Colon (tissue), 2 donors: Measurements from ENCODE around the gene ATOSB.
"Not testable (repeated sequence)": the region's sequence is repeated elsewhere in the genome, so short reads cannot be mapped to it uniquely, and the experiment has no call there.

Source experiments
- FAIRE-seq: peaks from 2 replicates; lab custom pipeline; 2012; peaks lifted over from hg19 to GRCh38; lab: Jason Lieb, UNC
- donor health status: control.
- donor health status: control.

ATOSB gene, protein sequence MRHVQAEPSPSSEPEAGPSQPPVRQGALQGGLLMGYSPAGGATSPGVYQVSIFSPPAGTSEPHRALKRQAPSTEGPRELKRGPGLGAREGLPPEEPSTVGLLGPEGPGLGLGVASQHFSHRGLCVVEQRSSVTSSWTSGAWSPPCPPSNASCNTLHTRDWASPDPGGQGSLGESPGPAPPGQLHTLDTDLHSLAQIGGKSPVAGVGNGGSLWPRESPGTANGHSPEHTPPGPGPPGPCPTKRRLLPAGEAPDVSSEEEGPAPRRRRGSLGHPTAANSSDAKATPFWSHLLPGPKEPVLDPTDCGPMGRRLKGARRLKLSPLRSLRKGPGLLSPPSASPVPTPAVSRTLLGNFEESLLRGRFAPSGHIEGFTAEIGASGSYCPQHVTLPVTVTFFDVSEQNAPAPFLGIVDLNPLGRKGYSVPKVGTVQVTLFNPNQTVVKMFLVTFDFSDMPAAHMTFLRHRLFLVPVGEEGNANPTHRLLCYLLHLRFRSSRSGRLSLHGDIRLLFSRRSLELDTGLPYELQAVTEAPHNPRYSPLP

GRCh38 chr9:35115680-35116538, at the start of gene ATOSB:
Gene ATOSB (minus strand): TSS chr9:35115862. CDS start chr9:35108274, 7,588 bp downstream.
- no peak for FAIRE-seq

- FAIRE-seq: no peak
These were observed 49.0 kb upstream of the ATOSB start for GRCh38 chr9:35164711-35165110.

DNA sequence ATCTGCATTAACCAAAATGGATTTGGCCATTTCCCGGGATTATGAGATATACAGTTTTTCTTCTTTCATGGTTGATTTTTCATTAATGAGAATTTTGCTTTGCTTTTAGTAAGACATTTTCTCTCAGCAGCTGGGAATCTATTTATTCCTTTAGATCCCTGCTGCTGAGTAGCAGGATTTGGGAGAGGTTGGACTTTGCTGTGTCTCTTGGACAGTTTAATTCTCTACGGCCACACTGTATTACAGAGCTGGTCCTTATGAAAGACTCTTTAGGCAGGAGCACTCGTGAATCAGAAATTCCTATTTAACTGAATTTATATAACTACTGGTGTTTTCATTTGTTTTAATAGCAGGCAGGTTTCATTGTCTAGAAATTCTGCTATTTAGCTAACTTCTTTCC, 47.8 kb upstream of the ATOSB start:
- FAIRE-seq: no peak

DNA sequence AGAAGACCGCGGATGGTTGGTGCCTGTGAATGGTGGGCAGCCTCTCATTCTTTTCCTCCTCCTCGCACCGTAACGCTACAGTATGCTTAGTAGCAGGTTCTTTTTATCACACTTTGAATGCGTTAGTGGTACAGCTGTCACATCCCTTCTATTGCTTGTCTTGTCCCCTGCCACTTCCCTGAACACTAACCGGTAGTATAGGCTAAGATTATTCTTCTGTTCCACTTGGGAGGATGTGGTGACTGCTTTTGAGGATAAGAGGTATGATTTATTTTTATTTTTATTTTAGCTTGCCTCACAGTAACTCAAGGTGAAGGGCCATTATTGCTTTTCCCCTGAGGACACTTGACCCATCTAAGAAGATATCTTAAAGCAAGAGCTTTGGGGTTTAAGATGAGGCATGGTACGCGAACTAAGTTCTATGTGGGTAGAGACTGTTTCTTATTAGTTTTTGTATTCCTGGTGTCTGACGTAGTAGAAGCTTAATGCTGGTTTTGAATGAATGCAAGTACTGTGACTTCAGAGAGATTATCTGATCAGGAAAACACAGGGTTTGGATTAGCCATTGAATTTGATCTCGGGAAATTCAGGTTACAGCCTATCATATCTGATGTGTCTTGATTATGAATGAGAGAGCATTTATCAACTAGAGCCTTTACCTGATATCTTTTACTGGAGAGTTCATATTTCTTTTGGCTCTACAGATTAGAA, 47.1 kb upstream of the ATOSB start:
- no peak for FAIRE-seq

- FAIRE-seq: no peak
These were observed 46.3 kb upstream of the ATOSB start, which contains the start of gene UNC13B for GRCh38 chr9:35161713-35162604. Gene UNC13B (plus strand): TSS chr9:35162009. CDS start chr9:35162284, 275 bp downstream.

DNA sequence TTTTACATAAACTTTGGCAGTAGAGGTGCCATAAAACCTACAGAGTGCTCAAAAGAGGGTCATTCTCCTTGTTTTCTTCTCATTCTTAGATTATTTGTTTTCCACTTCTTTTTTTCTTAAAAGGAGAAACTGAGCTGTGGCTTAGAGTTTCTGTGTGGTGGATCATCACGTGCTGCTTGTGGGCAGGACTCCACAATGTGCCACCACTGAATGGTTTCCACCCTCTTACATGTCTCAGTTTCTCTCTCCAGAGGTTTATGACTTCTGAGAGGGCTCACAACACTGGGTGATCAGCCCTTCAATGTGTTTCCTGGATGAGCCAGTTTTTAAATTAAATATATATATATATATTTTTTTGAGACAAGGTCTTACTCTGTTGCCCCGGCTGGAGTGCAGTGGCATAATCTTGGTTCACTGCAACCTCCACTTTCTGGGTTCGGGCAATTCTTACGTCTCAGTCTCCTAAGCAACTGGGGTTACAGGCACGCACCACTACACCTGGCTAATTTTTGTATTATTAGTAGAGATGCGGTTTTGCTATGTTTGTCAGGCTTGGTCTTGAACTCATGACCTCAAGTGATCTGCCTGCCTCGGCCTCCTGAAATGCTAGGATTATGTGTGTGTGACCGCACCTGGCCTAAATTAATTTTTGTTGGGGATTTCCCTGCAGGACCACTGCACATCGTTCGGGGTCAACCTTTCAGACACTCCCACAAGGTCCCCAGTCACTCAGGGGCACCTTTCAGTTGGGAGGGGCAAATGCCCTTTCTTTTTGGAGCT, 43.0 kb upstream of the ATOSB start:
- no peak for FAIRE-seq

- not testable (repeated sequence) for FAIRE-seq
These were observed 42.2 kb upstream of the ATOSB start for GRCh38 chr9:35157836-35158235.

DNA sequence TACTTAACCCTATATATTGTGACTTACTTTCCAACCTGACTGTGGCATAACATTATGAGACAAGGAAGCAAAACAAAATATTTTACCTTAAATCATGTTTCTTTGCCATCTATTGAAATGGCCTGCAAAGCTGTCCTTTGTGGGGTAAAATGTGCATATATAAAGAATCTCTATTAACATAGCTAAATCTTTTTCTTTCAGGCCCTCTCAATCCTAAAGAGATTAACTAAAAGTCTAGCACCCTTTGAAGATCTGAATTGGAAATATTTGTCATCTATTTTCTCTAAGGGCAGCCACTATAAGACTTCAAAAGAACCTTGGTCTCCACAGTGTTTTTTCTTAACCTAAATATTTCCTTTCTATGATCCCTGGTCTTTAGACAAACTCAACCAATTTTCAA, 41.1 kb upstream of the ATOSB start:
- FAIRE-seq: no peak

- FAIRE-seq: no peak
These were observed 37.3 kb upstream of the ATOSB start for GRCh38 chr9:35152926-35153325.

DNA sequence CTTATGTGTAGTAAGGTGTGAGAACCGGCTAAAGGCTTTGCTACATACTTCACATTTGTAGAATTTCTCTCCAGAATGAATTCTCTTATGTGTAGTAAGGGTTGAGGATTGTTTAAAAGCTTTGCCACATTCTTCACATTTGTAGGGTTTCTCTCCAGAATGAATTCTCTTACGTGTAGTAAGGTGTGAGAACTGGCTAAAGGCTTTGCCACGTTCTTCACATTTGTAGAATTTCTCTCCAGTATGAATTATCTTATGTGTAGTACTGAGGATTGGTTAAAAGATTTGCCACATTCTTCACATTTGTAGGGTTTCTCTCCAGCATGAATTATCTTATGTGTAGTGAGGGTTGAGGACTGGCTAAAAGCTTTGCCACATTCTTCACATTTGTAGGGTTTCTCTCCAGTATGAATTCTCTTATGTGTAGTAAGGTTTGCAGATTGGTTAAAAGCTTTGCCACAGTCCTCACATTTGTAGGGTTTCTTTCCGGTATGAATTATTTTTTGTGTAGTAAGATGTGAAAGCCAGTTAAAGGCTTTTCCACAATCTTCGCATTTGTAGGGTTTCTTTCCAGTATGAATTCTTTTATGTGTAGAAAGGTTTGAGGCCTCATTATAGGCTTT, 32.4 kb upstream of the ATOSB start:
- FAIRE-seq: not testable (repeated sequence)

- FAIRE-seq: no peak
These were observed 26.4 kb upstream of the ATOSB start for GRCh38 chr9:35142037-35142436.

- FAIRE-seq: no peak
These were observed 24.4 kb upstream of the ATOSB start for GRCh38 chr9:35140093-35140492.

GRCh38 chr9:35136866-35137265, 21.2 kb upstream of the ATOSB start:
- no peak for FAIRE-seq

- no peak for FAIRE-seq
These were observed 20.3 kb upstream of the ATOSB start for GRCh38 chr9:35135988-35136387.

DNA sequence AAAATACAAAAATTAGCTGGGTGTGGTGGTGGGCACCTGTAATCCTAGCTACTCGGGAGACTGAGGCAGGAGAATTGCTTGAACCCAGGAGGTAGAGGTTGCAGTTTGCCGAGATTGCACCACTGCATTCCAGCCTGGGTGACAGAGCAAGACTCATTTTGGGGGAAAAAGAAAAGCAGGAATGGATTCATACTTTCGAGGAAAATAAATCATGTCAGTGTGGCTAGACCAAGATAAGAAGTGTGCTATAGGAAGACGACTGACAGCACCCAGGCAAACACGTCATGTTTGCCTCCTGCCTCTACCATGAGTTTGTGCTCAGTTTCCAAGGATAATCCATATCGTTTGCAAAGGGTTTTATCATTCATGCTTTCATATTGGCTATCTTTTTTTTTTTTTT, 19.3 kb upstream of the ATOSB start:
- no peak for FAIRE-seq

GRCh38 chr9:35116898-35117551, 1.4 kb upstream of the ATOSB start:
- no peak for FAIRE-seq

DNA sequence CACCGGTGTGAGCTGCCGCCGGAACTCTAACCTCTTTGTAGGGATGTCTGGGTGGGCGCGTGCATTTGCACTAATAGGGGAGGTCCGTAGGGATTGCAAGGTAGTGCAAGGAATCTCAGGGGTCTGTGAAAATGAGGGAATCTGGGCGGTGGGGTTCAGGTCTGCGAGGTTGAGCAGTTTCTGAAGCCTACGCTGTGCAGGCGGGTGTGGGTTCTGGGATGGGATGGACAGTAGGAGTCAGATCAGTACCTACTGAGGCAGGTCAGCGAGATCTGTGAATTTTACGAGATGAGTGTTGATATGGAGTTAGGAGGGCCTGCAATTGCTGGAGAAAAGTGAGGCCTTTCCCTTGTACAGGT, 856 bp upstream of the ATOSB start:
- FAIRE-seq: no peak

DNA sequence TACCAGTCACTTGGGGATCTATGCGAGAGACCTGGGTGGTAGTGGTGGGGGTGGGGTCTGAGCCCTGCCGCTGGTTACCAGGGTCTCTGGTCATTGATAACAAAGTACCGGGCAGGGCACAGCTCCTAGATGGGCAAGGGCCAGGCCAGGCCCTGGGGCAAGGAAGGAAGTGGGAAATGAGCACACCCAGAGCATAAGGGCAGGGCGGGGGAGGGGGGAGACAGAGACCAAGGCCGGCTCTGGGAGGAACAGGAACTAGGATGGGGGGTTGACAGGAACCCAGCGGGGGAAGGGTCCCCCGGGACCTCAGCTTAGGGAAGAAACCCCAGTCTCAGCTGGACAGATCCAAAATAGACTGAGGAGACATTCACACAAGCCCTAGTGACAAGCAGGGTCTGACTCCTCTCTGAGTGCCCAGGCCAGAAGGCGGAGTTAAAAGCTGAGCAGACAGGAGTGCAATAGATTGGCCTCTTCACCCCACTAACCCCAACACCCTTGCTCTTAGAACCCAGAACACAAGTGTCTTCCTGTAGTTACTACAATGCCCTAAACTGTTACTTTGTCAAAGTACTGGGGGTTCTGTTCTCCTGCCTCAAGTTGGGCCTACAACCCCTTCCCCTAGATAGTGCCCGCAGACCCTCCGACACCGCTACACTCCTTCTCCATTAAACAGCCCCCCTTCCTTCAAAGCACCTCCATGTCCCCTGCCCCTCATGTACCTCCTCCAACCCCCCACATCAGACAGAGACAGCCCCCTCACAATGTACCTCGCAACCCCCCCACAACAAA, 628 bp downstream of the ATOSB start:
- FAIRE-seq: no peak
